CD4-positive, CD25-positive, alpha-beta regulatory T cell (primary cell): ENCODE measurements around the gene FAM20A. TPM values are rescaled to one million over a fixed set of nuclear protein-coding genes. Genes with fewer than 3 reads are reported as not detected.
"Not testable (repeated sequence)": the region's sequence is repeated elsewhere in the genome, so short reads cannot be mapped to it uniquely, and the experiment has no call there.

Source experiments
- ATAC-seq, 2 donors: fragments of 150-1000 bp; cut with Tn5 transposase; one replicate each; pipeline ENCODE4 v1.10.0; 2021; ENCODE audit warnings: low read depth in 2 of 2, moderate number of reproducible peaks in 2 of 2, moderate library complexity in 1 of 2
- DNase-seq, 3 donors: peaks; one replicate each; pipeline versions ENCODE4 v3.0.0 to v3.0.0-alpha.2; 2012 to 2022; ENCODE audit warnings: mixed read lengths in 1 of 3
- H3K27ac ChIP-seq: one replicate; pipeline ENCODE4 v1.7.0; 2013; ENCODE audit warnings: mild to moderate bottlenecking, low read length; ENCODE audit not compliant: insufficient read depth, poor library complexity, severe bottlenecking
- H3K27me3 ChIP-seq: one replicate; pipeline ENCODE4 v1.7.0; 2013; ENCODE audit warnings: low read length; ENCODE audit not compliant: control insufficient read depth, insufficient read depth
- H3K36me3 ChIP-seq: one replicate; pipeline ENCODE4 v1.7.0; 2013; ENCODE audit warnings: mild to moderate bottlenecking, low read length, moderate library complexity; ENCODE audit not compliant: control insufficient read depth, insufficient read depth
- H3K4me1 ChIP-seq: 2 replicates; pipeline ENCODE4 v1.7.0; 2013; ENCODE audit warnings: mild to moderate bottlenecking, low read length; ENCODE audit not compliant: insufficient read depth, control insufficient read depth, poor library complexity, severe bottlenecking
- H3K4me3 ChIP-seq: one replicate; pipeline ENCODE4 v1.7.0; 2013; ENCODE audit warnings: low read depth, mild to moderate bottlenecking, low read length, moderate library complexity
- H3K9me3 ChIP-seq, 2 experiments: 1 replicate in 1 of 2; 2 replicates in 1 of 2; pipeline ENCODE4 v1.7.0; 2013; ENCODE audit warnings: low read length in 2 of 2, mild to moderate bottlenecking in 1 of 2, moderate library complexity in 1 of 2; ENCODE audit not compliant: control insufficient read depth in 2 of 2
- H3K27ac Mint-ChIP-seq, 3 donors: one replicate each; pipeline ENCODE4 v1.8.0; 2020 to 2022; ENCODE audit warnings: mild to moderate bottlenecking in 3 of 3, mixed read lengths in 3 of 3, moderate library complexity in 2 of 3
- H3K27me3 Mint-ChIP-seq: one replicate; pipeline ENCODE4 v1.8.0; 2022; ENCODE audit warnings: mild to moderate bottlenecking, mixed read lengths
- H3K36me3 Mint-ChIP-seq: one replicate; pipeline ENCODE4 v1.8.0; 2020; ENCODE audit warnings: mixed read lengths
- H3K4me1 Mint-ChIP-seq, 4 donors: one replicate each; pipeline ENCODE4 v1.8.0; 2020 to 2022; ENCODE audit warnings: mixed read lengths in 4 of 4, mild to moderate bottlenecking in 1 of 4
- H3K4me3 Mint-ChIP-seq, 4 donors: one replicate each; pipeline ENCODE4 v1.8.0; 2020 to 2022; ENCODE audit warnings: mild to moderate bottlenecking in 4 of 4, mixed read lengths in 4 of 4, moderate library complexity in 3 of 4
- H3K9me3 Mint-ChIP-seq, 7 donors: one replicate each; pipeline ENCODE4 v1.8.0; 2020 to 2022; ENCODE audit warnings: mixed read lengths in 7 of 7, mild to moderate bottlenecking in 3 of 7, moderate library complexity in 2 of 7
- polyA plus RNA-seq, 4 donors: library from polyadenylated mRNA; unstranded; fragments of 300-500 nt; fragmentation: Illumina TruSeq; gene quantifications; one replicate each; pipeline ENCODE4 v1.2.3, GENCODE V29; 2021
- total RNA-seq: library from RNA; stranded (reverse); gene quantifications from one replicate; pipeline ENCODE4 v1.2.3, GENCODE V29; 2022

FAM20A gene
- total and polyA plus RNA-seq, 5 donors from 2014 or later: 0.11 TPM; not detected in 4

- peak overlapping the region in 2 of 4 donors; percentile 35 to 48 for H3K4me3 Mint-ChIP-seq
- H3K36me3 Mint-ChIP-seq: no peaks in the 10 kb centered on the region
These were observed 101.6 kb downstream of the FAM20A start for GRCh38 chr17:68499587-68499986.

GRCh38 chr17:68498479-68499326 is 102.5 kb downstream of the FAM20A start:
- no peaks in the 10 kb centered on the region for H3K36me3 Mint-ChIP-seq
- H3K27ac Mint-ChIP-seq: peak overlapping the region in 2 of 3 donors; percentile 79 to 83
- H3K27me3 Mint-ChIP-seq: peaks cover 18% of the 10 kb centered on the region
- H3K9me3 ChIP-seq: no peaks in the 10 kb centered on the region
- H3K4me3 ChIP-seq: peak overlapping the region; percentile 80
- H3K4me3 Mint-ChIP-seq: peak overlapping the region; percentile 48 to 75 (median 62)
- H3K27me3 ChIP-seq: no peaks in the 10 kb centered on the region
- no peaks in the 10 kb centered on the region for H3K36me3 ChIP-seq
- H3K4me1 Mint-ChIP-seq: peaks cover 14 to 20% (median 17%) of the 10 kb centered on the region in 4 donors
- DNase-seq (peak in 1 of 3 donors; percentile 22), ATAC-seq (no peak)
- peaks cover 15% of the 10 kb centered on the region for H3K4me1 ChIP-seq
- no peak overlapping the region for H3K27ac ChIP-seq
- peaks cover 0 to 3% (median 0%) of the 10 kb centered on the region in 7 donors for H3K9me3 Mint-ChIP-seq

More at GRCh38 chr17:68499587-68499986, 101.6 kb downstream of the FAM20A start:
- H3K9me3 ChIP-seq: no peaks in the 10 kb centered on the region
- peaks cover 15% of the 10 kb centered on the region for H3K4me1 ChIP-seq
- H3K27me3 ChIP-seq: no peaks in the 10 kb centered on the region
- DNase-seq (no peak), ATAC-seq (no peak)
- Mint-ChIP-seq H3K4me1 (peaks cover 14 to 20% (median 17%) of the 10 kb centered on the region in 4 donors), H3K9me3 (peaks cover 0 to 3% (median 0%) of the 10 kb centered on the region in 7 donors), H3K27ac (no peak overlapping the region), H3K27me3 (peaks cover 17% of the 10 kb centered on the region)
- no peak overlapping the region for H3K4me3 ChIP-seq
- no peaks in the 10 kb centered on the region for H3K36me3 ChIP-seq
- no peak overlapping the region for H3K27ac ChIP-seq

- peak overlapping the region; percentile 80 for H3K4me3 ChIP-seq
- H3K4me1 ChIP-seq: peaks cover 15% of the 10 kb centered on the region
- DNase-seq: peak in 1 of 3 donors; percentile 75
- no peaks in the 10 kb centered on the region for H3K36me3 Mint-ChIP-seq
- H3K9me3 Mint-ChIP-seq: peaks cover 0 to 3% (median 0%) of the 10 kb centered on the region in 7 donors
- H3K36me3 ChIP-seq: no peaks in the 10 kb centered on the region
- H3K27me3 ChIP-seq: no peaks in the 10 kb centered on the region
- H3K27me3 Mint-ChIP-seq: peaks cover 22% of the 10 kb centered on the region
- H3K4me1 Mint-ChIP-seq: peaks cover 14 to 20% (median 17%) of the 10 kb centered on the region in 4 donors
- H3K4me3 Mint-ChIP-seq: peak overlapping the region; percentile 48 to 75 (median 62)
- H3K9me3 ChIP-seq: no peaks in the 10 kb centered on the region
- ATAC-seq: peak in 1 of 2 donors; percentile 44
- H3K27ac Mint-ChIP-seq: peak overlapping the region; percentile 15 to 83 (median 79)
- H3K27ac ChIP-seq: no peak overlapping the region
These were observed 103.3 kb downstream of the FAM20A start for GRCh38 chr17:68497885-68498319.

DNA sequence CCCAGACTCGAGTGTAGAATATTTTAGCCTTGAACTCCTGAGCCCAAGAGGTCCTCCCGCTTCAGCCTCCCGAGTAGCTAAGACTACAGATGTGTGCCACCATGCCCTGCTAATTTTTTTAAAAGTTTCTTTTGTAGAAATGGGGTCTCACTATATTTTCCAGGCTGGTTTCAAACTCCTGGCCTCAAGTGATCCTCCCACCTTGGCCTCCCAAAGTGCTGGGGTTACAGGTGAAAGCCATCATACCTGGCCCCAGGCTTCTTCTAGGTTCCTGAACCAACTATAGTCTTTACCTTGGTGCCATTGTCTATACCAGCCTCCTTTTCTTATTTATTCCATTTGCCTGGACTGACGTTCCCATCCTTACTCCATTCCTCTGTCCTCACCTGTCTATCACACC is 106.1 kb downstream of the FAM20A start:
- ATAC-seq (no peak), DNase-seq (no peak)
- Histone ChIP-seq H3K4me1 (peaks cover 15% of the 10 kb centered on the region), H3K9me3 (no peaks in the 10 kb centered on the region), H3K27ac (no peak overlapping the region), H3K27me3 (peaks cover 2% of the 10 kb centered on the region), H3K4me3 (no peak overlapping the region), H3K36me3 (no peaks in the 10 kb centered on the region)
- Mint-ChIP-seq H3K27me3 (peaks cover 21% of the 10 kb centered on the region), H3K4me3 (no peak overlapping the region), H3K27ac (peak overlapping the region in 1 of 3 donors; percentile 1), H3K9me3 (peaks cover 0 to 3% (median 0%) of the 10 kb centered on the region in 7 donors), H3K4me1 (peaks cover 14 to 20% (median 17%) of the 10 kb centered on the region in 4 donors), H3K36me3 (no peaks in the 10 kb centered on the region)

- H3K4me1 ChIP-seq: peaks cover 11% of the 10 kb centered on the region
- H3K4me3 ChIP-seq, H3K27ac ChIP-seq, H3K4me3 Mint-ChIP-seq, H3K27me3 ChIP-seq, H3K27ac Mint-ChIP-seq, H3K9me3 Mint-ChIP-seq, H3K36me3 ChIP-seq, H3K9me3 ChIP-seq, ATAC-seq, DNase-seq, H3K36me3 Mint-ChIP-seq: not testable (repeated sequence)
- Mint-ChIP-seq H3K4me1 (peaks cover 7 to 11% (median 9%) of the 10 kb centered on the region in 4 donors), H3K27me3 (peaks cover 21% of the 10 kb centered on the region)
These were observed 108.6 kb downstream of the FAM20A start for GRCh38 chr17:68492394-68493054.

DNA sequence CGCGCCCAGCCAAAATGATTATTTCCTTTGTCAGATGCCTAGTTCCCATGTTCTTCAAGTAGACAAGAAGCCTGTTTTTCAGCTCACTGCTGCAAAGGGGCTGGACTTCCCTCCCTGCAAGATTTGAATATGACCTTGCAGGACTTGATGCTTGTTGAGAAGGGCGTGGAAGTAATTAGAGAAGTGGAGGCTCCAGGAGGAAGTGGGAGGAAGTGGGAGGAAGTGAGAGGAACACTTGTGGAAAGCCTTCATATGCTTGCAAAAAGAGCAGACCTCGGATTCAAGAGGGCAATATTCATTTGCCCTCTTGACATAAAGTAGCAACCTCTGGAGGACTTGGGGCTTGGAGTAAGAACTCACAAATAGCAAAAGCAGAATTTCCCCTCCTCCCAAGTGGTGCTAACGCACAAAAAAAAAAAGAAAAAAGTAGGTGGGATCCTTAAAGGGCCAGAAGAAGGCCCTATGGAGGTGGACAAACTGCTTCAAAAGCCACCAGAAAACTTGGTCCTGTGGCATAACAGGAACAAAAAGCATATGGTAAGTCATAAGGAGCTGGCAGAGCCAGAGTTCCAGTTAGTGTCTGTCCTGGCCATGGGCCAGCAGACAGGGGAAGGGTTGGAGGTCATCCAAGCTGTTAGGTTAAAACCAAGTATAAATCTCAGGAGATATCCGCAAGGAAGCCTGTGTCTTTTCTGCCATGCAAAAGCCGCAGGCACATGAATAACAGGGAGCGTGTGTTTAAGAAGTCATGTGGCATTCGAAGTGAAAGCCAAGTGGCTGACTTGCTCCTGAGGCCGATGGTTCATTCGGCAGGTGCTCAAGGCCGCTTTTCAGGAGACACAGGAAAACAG is 109.6 kb downstream of the FAM20A start:
- H3K9me3 Mint-ChIP-seq: peaks cover 0 to 3% (median 0%) of the 10 kb centered on the region in 7 donors
- no peak for ATAC-seq
- no peak overlapping the region for H3K4me3 Mint-ChIP-seq
- peaks cover 12% of the 10 kb centered on the region for H3K4me1 ChIP-seq
- no peaks in the 10 kb centered on the region for H3K9me3 ChIP-seq
- peaks cover 4% of the 10 kb centered on the region for H3K27me3 ChIP-seq
- peaks cover 21% of the 10 kb centered on the region for H3K27me3 Mint-ChIP-seq
- no peak overlapping the region for H3K4me3 ChIP-seq
- no peaks in the 10 kb centered on the region for H3K36me3 ChIP-seq
- no peaks in the 10 kb centered on the region for H3K36me3 Mint-ChIP-seq
- no peak for DNase-seq
- H3K27ac ChIP-seq: no peak overlapping the region
- H3K4me1 Mint-ChIP-seq: peaks cover 7 to 15% (median 10%) of the 10 kb centered on the region in 4 donors
- H3K27ac Mint-ChIP-seq: peak overlapping the region in 1 of 3 donors; percentile 32

DNA sequence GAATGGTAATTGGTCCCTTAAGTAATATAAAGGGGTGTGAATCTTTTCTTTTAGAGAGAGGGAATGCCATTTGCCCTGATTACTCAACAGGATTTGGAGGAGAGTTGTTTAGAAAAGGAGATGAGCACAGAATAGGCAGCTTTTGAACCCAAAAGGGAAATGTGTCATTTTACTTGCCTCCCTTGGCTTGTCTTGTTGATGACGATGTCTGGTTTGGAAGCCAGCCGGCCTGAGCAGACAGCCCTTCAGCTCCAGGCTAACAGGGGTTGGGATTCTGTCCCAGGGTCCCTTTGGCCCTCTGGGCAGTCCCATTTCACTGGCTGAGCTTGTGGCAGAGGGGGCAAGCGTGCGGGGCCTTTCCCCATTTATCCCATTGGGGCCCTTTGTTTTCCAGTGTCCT is 111.2 kb downstream of the FAM20A start:
- Histone ChIP-seq H3K4me1 (peaks cover 12% of the 10 kb centered on the region), H3K27ac (no peak overlapping the region), H3K9me3 (no peaks in the 10 kb centered on the region), H3K27me3 (peaks cover 8% of the 10 kb centered on the region), H3K4me3 (no peak overlapping the region), H3K36me3 (no peaks in the 10 kb centered on the region)
- no peak overlapping the region for H3K27ac Mint-ChIP-seq
- peaks cover 32% of the 10 kb centered on the region for H3K27me3 Mint-ChIP-seq
- H3K36me3 Mint-ChIP-seq: no peaks in the 10 kb centered on the region
- ATAC-seq: no peak
- H3K4me3 Mint-ChIP-seq: no peak overlapping the region
- peaks cover 7 to 24% (median 13%) of the 10 kb centered on the region in 4 donors for H3K4me1 Mint-ChIP-seq
- H3K9me3 Mint-ChIP-seq: peaks cover 0 to 2% (median 0%) of the 10 kb centered on the region in 7 donors
- no peak for DNase-seq
